GM21360 (cell line): Measurements from ENCODE around the gene CENPM.

Experiments used
- ATAC-seq: cut with Tn5 transposase; IDR thresholded peaks from one replicate; pipeline ENCODE4 v1.9.1; 2021; ENCODE audit warnings: mild to moderate bottlenecking, moderate library complexity; ENCODE audit not compliant: unreplicated experiment

Gene CENPM

GRCh38 chr22:41900652-41901312 lies 46.2 kb downstream of the CENPM start:
- ATAC-seq: no peak

GRCh38 chr22:41899992-41900651 lies 46.8 kb downstream of the CENPM start:
- no peak for ATAC-seq

GRCh38 chr22:41899110-41899509 lies 47.8 kb downstream of the CENPM start:
- no peak for ATAC-seq

- ATAC-seq: no peak
Observed at GRCh38 chr22:41898645-41899044, 48.3 kb downstream of the CENPM start.

- no peak for ATAC-seq
Observed at GRCh38 chr22:41893591-41894375, 53.2 kb downstream of the CENPM start.

GRCh38 chr22:41892721-41893120 lies 54.2 kb downstream of the CENPM start:
- ATAC-seq: no peak

GRCh38 chr22:41891407-41891806 lies 55.5 kb downstream of the CENPM start:
- ATAC-seq: no peak
